ENCODE data around the gene UBE2QL1. TPM values are rescaled to one million over a fixed set of nuclear protein-coding genes. Genes with fewer than 3 reads are reported as not detected.

Gene UBE2QL1
- total RNA-seq, 1 donor from 2014 or later, result not detected

DNA sequence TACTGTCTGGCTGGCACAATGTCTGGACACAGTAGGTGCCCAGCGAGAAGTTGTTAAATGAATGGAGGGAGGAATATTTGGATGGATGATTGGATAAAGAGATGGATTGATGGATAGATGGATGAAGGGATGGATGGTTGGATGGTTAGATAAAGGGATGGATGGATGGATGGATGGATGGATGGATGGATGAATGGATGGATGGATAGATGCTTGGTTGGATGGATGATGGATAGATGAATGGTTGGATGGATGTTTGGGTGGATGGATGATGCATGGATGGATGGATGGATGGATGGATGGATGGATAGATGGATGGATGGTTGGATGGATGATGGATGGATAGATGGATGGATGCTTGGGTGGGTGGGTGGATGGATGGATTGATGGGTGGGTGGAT, 90.4 kb downstream of the UBE2QL1 start:
- no peak overlapping the region for H3K27ac Mint-ChIP-seq (ENCODE audit: unreplicated experiment)
- no peak for DNase-seq (ENCODE audit: extremely low spot score, unreplicated experiment)
- H3K4me3 Mint-ChIP-seq (ENCODE audit: unreplicated experiment), result no peak overlapping the region
- H3K27me3 Mint-ChIP-seq (ENCODE audit: unreplicated experiment), result peaks cover 10% of the 10 kb centered on the region
- H3K36me3 Mint-ChIP-seq (ENCODE audit: unreplicated experiment), result no peaks in the 10 kb centered on the region
- TF ChIP-seq, protein P1, sequence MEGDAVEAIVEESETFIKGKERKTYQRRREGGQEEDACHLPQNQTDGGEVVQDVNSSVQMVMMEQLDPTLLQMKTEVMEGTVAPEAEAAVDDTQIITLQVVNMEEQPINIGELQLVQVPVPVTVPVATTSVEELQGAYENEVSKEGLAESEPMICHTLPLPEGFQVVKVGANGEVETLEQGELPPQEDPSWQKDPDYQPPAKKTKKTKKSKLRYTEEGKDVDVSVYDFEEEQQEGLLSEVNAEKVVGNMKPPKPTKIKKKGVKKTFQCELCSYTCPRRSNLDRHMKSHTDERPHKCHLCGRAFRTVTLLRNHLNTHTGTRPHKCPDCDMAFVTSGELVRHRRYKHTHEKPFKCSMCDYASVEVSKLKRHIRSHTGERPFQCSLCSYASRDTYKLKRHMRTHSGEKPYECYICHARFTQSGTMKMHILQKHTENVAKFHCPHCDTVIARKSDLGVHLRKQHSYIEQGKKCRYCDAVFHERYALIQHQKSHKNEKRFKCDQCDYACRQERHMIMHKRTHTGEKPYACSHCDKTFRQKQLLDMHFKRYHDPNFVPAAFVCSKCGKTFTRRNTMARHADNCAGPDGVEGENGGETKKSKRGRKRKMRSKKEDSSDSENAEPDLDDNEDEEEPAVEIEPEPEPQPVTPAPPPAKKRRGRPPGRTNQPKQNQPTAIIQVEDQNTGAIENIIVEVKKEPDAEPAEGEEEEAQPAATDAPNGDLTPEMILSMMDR (IDR thresholded peaks at IDR 0.05), result no peak
- H3K9me3 Mint-ChIP-seq (ENCODE audit: unreplicated experiment), result peaks cover 4% of the 10 kb centered on the region
- no peaks in the 10 kb centered on the region for H3K4me1 Mint-ChIP-seq (ENCODE audit: unreplicated experiment)

DNA sequence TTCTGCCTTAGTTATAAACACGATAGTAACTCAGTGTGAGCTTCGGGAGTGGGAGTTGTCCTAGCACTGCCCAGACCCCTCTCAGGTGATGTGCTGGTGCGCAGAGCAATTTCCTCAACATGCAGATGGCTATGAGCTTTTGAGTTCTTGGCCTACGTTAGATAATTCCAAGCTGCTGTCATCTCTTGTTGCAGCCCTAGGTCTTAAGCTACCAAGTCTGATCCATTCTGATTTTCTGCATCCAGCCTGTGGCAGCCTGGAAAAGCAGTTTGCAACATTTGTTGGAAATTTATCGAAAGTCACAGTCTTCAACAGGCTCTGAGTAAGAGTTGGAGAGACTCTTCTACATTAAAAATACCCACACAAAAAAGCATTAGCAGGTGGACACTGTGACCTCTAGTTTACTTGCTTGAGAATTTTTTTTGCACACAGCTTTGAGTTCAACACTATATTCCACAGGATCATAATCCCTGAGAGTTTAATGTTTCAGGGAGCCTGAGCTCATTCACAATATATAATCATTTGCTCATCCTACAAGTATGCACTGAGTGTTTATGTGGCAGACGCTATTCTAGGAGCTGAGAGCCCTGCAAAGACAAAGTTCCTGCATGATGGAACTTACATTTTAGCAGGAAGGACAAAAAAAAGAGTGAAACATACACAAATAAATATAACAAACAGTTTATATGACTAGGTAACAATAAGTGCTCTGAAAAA, 91.6 kb downstream of the UBE2QL1 start:
- Mint-ChIP-seq H3K4me1 (ENCODE audit: unreplicated experiment) (no peaks in the 10 kb centered on the region), H3K27ac (ENCODE audit: unreplicated experiment) (no peak overlapping the region), H3K27me3 (ENCODE audit: unreplicated experiment) (peaks cover 4% of the 10 kb centered on the region)

DNA sequence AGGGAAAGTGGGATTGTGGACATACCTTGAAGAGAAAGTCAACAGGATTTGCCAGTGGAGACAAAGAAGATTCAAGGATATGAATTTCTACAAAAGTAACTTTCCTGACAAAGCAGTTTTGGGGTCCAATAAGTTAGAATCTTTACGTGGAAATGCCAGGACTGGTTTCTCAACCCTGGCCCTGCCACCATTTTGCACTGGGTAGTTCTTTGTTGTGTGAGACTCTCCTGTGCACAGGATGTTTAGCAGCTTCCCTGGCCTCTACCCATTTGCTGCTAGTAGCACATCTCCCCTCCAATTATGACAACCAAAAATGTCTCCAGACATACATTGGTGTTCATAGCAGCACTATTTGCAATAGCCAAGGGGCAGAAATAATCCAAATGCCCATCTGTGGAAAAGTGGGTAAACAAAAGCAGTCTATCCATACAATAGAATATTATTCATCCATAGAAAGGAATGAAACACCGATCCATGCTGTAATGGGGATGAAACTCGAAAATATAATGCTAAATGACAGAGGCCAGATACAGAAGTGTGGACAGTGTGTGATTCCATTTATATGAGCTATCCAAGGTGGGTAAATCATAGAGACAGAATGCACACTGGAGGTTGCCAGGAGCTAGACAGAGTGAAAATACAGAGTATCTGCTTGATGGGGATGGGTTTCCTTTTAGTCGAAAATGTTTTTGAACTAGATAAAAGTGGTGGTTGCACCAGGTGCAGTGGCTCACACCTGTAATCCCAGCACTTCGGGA, 92.8 kb downstream of the UBE2QL1 start:
- Mint-ChIP-seq H3K9me3 (ENCODE audit: unreplicated experiment) (peaks cover 4% of the 10 kb centered on the region), H3K4me3 (ENCODE audit: unreplicated experiment) (no peak overlapping the region), H3K36me3 (ENCODE audit: unreplicated experiment) (no peaks in the 10 kb centered on the region), H3K27me3 (ENCODE audit: unreplicated experiment) (no peaks in the 10 kb centered on the region), H3K27ac (ENCODE audit: unreplicated experiment) (no peak overlapping the region), H3K4me1 (ENCODE audit: unreplicated experiment) (no peaks in the 10 kb centered on the region)
- TF ChIP-seq, protein P1 (IDR thresholded peaks at IDR 0.05), result no peak
- peak; percentile 25 for DNase-seq (ENCODE audit: extremely low spot score, unreplicated experiment)

More for the DNA sequence above, 91.6 kb downstream of the UBE2QL1 start:
- no peak for DNase-seq (ENCODE audit: extremely low spot score, unreplicated experiment)
- Mint-ChIP-seq H3K4me3 (ENCODE audit: unreplicated experiment) (no peak overlapping the region), H3K36me3 (ENCODE audit: unreplicated experiment) (no peaks in the 10 kb centered on the region), H3K9me3 (ENCODE audit: unreplicated experiment) (peaks cover 4% of the 10 kb centered on the region)
- TF ChIP-seq, protein P1 (IDR thresholded peaks at IDR 0.05), result no peak

DNA sequence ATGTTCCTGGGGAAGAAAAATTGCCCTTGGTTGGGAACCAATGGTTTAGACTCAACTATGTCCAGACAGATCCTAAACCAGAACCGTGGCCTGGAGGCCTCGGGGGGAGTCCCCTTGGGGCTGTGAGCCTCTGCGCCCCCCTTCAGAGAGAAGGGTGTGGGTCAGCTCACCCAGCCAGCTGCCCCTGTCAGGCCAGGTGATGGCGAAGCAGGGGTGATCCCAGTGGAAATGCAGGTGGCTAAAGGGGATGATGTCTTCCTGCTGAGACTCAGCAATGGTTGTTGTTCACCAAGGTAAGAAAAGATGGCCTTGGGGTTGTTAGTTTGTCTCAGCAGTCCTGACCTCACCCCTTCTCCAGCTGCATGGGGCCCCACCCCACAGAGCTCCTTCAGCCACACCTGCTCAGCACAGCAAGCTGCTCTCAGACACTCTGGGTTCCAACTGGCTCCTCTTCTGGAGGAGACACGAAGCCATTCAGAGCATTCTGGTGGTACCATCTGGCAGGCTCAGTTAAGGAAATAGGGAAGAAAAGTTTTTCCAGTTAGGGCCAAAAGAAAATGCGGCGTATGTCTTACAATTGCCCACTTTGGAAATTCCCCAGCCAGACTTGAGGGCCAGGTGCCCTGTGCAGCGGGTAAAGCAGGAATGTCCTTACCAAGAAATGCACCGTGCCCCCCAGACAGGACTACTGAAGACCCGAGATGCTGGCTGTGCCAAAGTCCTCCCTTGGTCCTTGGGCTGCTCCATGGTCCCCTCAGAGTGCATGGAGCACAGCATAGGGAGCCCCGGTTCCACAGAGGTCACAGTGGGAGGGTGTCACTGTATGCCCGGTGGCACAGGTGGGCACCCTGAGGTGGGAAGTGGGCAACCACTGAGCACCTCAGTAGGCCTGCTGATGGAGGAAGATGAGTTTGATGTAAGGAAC, 94.0 kb downstream of the UBE2QL1 start:
- peaks cover 4% of the 10 kb centered on the region for H3K9me3 Mint-ChIP-seq (ENCODE audit: unreplicated experiment)
- no peaks in the 10 kb centered on the region for H3K4me1 Mint-ChIP-seq (ENCODE audit: unreplicated experiment)
- no peak overlapping the region for H3K4me3 Mint-ChIP-seq (ENCODE audit: unreplicated experiment)
- TF ChIP-seq, protein P1 (IDR thresholded peaks at IDR 0.05), result no peak
- DNase-seq (ENCODE audit: extremely low spot score, unreplicated experiment), result peak; percentile 77
- no peaks in the 10 kb centered on the region for H3K36me3 Mint-ChIP-seq (ENCODE audit: unreplicated experiment)
- no peaks in the 10 kb centered on the region for H3K27me3 Mint-ChIP-seq (ENCODE audit: unreplicated experiment)
- H3K27ac Mint-ChIP-seq (ENCODE audit: unreplicated experiment), result no peak overlapping the region
